Activated T-cell treated with anti-CD3 and anti-CD28 coated beads, Interleukin-2, amount 50 U/mL, for 72 hours (primary cell): ENCODE results near the gene ZFYVE1. TPM values are rescaled to one million over a fixed set of nuclear protein-coding genes. Genes with fewer than 3 reads are reported as not detected.

Experiments used
- ATAC-seq, 2 donors: fragments of 150-1000 bp; cut with Tn5 transposase; replicated peaks in 1 of 2; 2 replicates each; pipeline ENCODE4 v1.10.0; 2021; ENCODE audit warnings: moderate library complexity in 2 of 2, mild to moderate bottlenecking in 1 of 2
- DNase-seq, 2 donors: peaks; one replicate each; pipeline ENCODE4 v3.0.0; 2021 to 2022; ENCODE audit warnings: mixed read lengths in 1 of 2
- H3K27ac Mint-ChIP-seq: one replicate; pipeline ENCODE4 v1.8.0; 2022; ENCODE audit warnings: mild to moderate bottlenecking, moderate library complexity, mixed read lengths
- H3K27me3 Mint-ChIP-seq: one replicate; pipeline ENCODE4 v1.8.0; 2022; ENCODE audit warnings: low read depth, mixed read lengths
- H3K36me3 Mint-ChIP-seq, 2 donors: one replicate each; pipeline ENCODE4 v1.8.0; 2022; ENCODE audit warnings: mixed read lengths in 2 of 2, mild to moderate bottlenecking in 1 of 2; ENCODE audit not compliant: insufficient read depth in 2 of 2
- H3K4me1 Mint-ChIP-seq: one replicate; pipeline ENCODE4 v1.8.0; 2022; ENCODE audit warnings: low read depth, mixed read lengths
- H3K4me3 Mint-ChIP-seq, 2 donors: one replicate each; pipeline ENCODE4 v1.8.0; 2022; ENCODE audit warnings: mild to moderate bottlenecking in 2 of 2, mixed read lengths in 2 of 2, moderate library complexity in 2 of 2
- H3K9me3 Mint-ChIP-seq, 2 donors: one replicate each; pipeline ENCODE4 v1.8.0; 2022; ENCODE audit warnings: mixed read lengths in 2 of 2
- total RNA-seq, 2 donors: library from RNA; stranded (reverse); gene quantifications; one replicate each; pipeline ENCODE4 v1.2.3, GENCODE V29; 2022

ZFYVE1 gene
- total RNA-seq, 2 donors from 2014 or later, result 21.5 to 21.7 TPM

DNA sequence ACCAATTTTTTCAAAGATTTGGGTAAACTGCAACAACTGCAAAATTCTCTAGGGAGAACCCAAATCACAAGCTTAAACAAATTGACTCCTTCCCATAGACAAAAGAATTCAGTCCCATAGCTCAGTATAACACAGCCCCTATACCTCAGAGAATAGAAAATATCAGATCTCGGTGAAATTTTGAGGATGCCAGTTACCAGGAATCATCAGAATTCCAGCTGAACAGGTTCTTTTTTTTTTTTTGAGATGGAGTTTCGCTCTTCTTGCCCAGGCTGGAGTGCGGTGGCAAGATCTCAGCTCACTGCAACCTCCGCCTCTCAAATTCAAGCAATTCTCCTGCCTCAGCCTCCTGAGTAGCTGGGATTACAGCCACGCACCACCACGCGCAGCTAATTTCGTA, 36.7 kb downstream of the ZFYVE1 start:
- Mint-ChIP-seq H3K27ac (no peak overlapping the region), H3K27me3 (no peaks in the 10 kb centered on the region), H3K4me3 (no peak overlapping the region), H3K4me1 (no peaks in the 10 kb centered on the region), H3K9me3 (no peaks in the 10 kb centered on the region), H3K36me3 (peaks cover 0 to 8% of the 10 kb centered on the region in 2 donors)
- no peak for ATAC-seq
- DNase-seq, result no peak

DNA sequence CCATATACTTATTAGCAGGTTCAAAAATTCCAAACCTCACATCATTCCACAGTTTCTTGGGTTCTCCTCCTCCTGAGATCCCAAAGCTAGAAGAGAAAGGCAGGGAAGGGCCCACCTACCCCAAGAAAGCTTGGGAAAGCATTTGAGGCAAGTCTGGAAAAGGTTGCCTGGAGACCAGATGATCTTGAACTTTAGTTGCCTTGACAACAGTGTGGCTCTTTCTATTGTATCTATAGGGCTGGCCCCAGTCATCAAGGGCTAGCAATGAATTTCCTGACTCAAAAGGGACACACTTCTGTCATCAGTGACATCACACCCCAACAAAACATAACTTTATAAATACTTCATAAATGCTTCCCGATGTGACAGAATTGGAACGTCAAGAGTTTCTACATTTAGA, 40.0 kb downstream of the ZFYVE1 start:
- no peaks in the 10 kb centered on the region for H3K9me3 Mint-ChIP-seq
- H3K27ac Mint-ChIP-seq, result no peak overlapping the region
- H3K27me3 Mint-ChIP-seq, result no peaks in the 10 kb centered on the region
- no peak for DNase-seq
- H3K36me3 Mint-ChIP-seq, result peaks cover 3 to 14% of the 10 kb centered on the region in 2 donors
- no peak overlapping the region for H3K4me3 Mint-ChIP-seq
- no peaks in the 10 kb centered on the region for H3K4me1 Mint-ChIP-seq
- no peak for ATAC-seq

DNA sequence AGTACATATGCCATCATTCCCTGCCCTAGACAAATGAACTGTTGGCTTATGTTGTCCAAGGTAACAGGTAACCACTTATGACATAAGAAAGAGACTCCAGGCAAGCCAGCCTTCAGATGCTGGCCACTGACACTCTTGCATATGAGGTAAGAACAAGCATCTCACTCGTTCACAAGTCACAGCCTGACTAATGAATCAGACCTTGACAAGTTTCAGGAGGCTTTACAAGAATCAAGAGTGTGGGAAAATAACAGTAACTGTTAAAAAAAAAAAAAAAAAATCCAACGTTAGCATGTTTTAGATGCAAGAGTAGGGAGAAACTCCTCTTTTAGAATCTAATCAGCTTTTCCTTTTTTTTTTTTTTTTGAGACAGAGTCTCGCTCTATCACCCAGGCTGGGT, 40.7 kb downstream of the ZFYVE1 start:
- Mint-ChIP-seq H3K4me1 (no peaks in the 10 kb centered on the region), H3K27me3 (no peaks in the 10 kb centered on the region), H3K36me3 (peaks cover 3 to 11% of the 10 kb centered on the region in 2 donors), H3K9me3 (no peaks in the 10 kb centered on the region), H3K4me3 (no peak overlapping the region), H3K27ac (no peak overlapping the region)
- ATAC-seq (peak in 1 of 2 donors; percentile 62), DNase-seq (no peak)

DNA sequence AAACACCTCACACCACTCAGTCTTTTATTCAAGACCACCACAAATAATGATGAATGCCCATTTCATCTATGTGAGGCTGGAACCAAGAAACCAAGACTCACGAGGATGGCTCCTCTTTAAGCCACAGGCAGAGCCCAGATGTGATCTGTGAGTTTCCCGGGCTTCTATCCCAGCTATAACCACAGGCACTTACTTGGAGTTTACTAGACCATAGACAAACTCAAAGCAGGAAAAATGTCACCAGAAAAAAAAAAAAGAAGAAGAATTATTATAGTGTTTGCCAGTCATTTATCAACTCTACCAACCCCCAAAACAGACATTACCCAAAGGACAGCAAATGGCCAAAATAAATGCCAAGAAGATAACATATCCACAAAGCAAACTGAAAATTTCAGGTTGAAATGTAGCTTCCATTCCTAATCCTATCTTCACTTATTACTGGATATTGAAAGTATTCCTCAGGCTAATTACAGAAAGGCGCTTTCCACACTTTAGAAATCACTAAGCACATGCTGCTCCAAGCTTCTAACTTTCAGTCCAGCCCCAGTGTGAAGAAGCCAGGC, 44.7 kb downstream of the ZFYVE1 start:
- H3K36me3 Mint-ChIP-seq, result peaks cover 3 to 9% of the 10 kb centered on the region in 2 donors
- H3K4me3 Mint-ChIP-seq, result no peak overlapping the region
- H3K27ac Mint-ChIP-seq, result no peak overlapping the region
- DNase-seq, result no peak
- H3K9me3 Mint-ChIP-seq, result no peaks in the 10 kb centered on the region
- H3K27me3 Mint-ChIP-seq, result no peaks in the 10 kb centered on the region
- no peaks in the 10 kb centered on the region for H3K4me1 Mint-ChIP-seq
- ATAC-seq, result no peak

DNA sequence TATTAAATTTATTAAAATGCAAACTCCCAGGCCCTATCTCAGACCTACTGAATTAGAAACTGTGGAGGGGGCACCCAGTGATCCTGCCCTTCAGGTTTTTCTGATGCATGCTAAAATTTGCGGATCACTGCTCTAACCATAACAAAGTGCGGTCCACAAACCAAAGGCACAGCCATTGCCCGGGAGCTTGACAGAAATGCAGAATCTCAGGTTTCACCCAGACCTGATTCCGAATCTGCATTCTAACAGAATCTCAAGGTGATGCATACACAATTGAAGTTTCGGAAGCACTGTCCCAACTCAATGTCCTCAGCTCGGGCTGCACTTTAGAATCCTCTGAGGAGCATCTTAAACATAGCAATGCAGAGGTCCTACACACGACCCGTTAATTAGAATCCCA, 46.0 kb downstream of the ZFYVE1 start:
- Mint-ChIP-seq H3K4me1 (no peaks in the 10 kb centered on the region), H3K27ac (no peak overlapping the region), H3K27me3 (no peaks in the 10 kb centered on the region), H3K9me3 (no peaks in the 10 kb centered on the region), H3K36me3 (peaks cover 3 to 9% of the 10 kb centered on the region in 2 donors), H3K4me3 (no peak overlapping the region)
- DNase-seq (no peak), ATAC-seq (no peak)

DNA sequence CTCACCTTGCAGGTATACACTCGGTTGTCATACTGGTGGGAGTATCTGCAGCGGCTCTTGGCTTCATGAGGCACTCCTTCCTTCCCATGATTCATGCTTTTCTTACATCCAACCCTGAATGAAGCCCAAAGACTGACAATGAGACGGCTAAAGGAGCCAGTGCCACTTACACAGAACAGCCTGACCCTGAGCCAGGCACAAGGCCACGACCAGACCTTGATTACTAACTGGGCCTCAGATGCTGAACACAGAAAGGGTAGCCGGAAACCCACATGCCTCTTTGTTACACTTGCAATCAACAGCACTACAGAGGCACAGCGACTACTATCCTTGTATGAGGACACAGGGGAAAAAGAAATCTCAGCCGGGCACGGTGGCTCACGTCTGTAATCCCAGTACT, 48.0 kb downstream of the ZFYVE1 start:
- Mint-ChIP-seq H3K36me3 (peaks cover 3 to 4% of the 10 kb centered on the region in 2 donors), H3K4me3 (no peak overlapping the region), H3K9me3 (no peaks in the 10 kb centered on the region), H3K4me1 (no peaks in the 10 kb centered on the region), H3K27ac (no peak overlapping the region), H3K27me3 (no peaks in the 10 kb centered on the region)
- DNase-seq (no peak), ATAC-seq (no peak)

DNA sequence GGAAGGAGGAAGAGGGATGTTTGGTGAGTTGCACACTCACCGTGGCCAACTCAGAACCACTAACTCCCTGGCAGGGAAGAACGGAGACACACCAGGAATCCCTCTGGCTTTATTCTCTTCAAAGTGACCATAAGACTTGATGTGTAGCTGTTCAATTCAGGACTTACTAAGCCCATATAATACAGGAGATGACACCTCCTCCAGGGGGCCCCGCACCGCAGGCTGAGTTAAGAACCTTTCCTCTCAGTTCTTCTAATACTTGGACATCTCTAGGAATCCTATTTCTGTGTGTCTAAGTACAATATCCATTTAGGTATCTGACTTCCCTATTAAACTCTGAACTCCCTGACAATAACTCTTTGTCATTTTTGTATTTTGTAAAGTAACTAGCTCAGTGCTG, 51.1 kb downstream of the ZFYVE1 start:
- Mint-ChIP-seq H3K27ac (no peak overlapping the region), H3K36me3 (peaks cover 0 to 5% of the 10 kb centered on the region in 2 donors)

DNA sequence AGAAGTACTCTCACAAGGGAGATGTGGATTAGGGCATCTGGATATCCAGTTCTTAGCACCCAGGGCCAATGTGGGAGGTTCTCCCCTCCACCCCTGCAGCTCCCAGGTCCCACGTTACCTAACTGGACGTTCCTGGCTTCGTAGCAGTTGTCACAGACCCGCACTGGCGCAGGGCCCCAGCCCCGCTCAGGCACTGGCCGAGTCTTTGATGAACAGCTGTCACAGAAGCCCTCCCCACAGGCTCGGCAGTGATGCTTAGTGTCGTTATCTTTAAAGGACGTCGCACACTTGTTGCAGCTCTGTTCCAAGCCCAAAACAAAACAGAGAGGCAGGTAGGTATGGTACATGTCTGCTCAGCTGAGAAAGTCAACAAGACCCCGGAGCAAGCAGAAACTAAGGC, 52.2 kb downstream of the ZFYVE1 start:
- Mint-ChIP-seq H3K4me1 (no peaks in the 10 kb centered on the region), H3K27me3 (no peaks in the 10 kb centered on the region), H3K4me3 (no peak overlapping the region), H3K9me3 (no peaks in the 10 kb centered on the region), H3K27ac (no peak overlapping the region), H3K36me3 (peaks cover 0 to 5% of the 10 kb centered on the region in 2 donors)
- ATAC-seq (no peak), DNase-seq (no peak)

More for the DNA sequence above, 51.1 kb downstream of the ZFYVE1 start:
- Mint-ChIP-seq H3K27me3 (no peaks in the 10 kb centered on the region), H3K4me3 (no peak overlapping the region), H3K4me1 (no peaks in the 10 kb centered on the region), H3K9me3 (no peaks in the 10 kb centered on the region)
- DNase-seq (peak in 1 of 2 donors; percentile 9), ATAC-seq (no peak)

DNA sequence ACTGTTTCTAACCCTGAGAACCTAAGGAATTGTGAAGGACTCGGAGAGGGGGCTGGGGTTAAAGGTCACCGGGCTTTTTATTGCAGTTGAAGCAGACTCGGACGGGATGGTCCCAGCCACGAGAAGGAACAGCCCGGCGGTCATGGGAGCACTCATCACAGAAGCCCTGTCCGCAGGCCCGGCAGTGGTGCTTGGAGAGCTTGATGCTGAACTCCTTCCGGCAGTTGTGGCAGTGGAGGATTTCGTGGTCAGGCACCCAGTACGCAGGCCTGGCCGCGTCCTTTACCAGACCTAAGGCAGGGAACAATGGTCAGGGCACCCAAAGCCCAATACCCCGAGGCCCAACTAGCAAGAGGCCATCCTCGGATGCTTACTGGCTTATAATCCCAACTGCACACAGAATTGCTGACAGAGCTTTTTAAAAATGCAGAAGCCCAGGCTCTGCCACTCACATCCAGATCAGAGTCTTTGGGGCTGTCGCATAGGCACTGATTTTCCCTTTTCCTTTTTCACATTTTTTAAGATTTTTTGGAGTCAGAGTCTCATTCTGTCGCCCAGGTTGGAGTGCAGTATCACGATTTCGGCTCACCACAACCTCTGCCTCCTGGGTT, 56.0 kb downstream of the ZFYVE1 start:
- peaks cover 0 to 5% of the 10 kb centered on the region in 2 donors for H3K36me3 Mint-ChIP-seq
- H3K9me3 Mint-ChIP-seq, result no peaks in the 10 kb centered on the region
- no peaks in the 10 kb centered on the region for H3K27me3 Mint-ChIP-seq
- no peak overlapping the region for H3K27ac Mint-ChIP-seq
- no peak for ATAC-seq
- no peak for DNase-seq
- H3K4me1 Mint-ChIP-seq, result no peaks in the 10 kb centered on the region
- H3K4me3 Mint-ChIP-seq, result no peak overlapping the region

DNA sequence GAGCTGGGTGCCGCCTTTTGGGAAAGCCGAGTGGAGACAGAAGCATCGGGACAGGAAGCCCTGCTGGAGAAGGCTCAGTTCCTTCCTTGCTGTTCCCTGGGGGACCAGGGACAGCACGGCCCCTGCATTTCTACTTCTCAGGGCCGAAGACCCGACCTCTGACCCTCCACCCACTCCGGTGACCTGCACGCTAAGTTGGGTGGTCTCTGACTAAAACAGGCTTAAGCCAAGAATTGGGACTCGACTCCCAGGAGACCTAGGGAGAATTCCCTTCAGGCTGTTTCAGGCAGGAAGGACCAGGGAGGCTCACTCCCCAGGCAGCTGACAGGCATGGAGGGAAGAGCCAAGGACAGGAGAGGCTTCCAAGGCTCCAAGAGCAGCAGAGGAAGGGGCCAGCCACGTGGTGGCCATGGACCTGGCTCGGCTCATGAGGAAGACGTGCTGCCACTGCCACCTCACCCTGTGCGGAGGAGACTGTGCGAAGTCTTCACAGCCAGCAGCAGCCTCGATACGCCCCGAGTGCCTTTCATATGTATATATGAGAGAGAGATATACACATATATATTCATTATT, 56.8 kb downstream of the ZFYVE1 start:
- H3K4me1 Mint-ChIP-seq, result peaks cover 4% of the 10 kb centered on the region
- H3K27ac Mint-ChIP-seq, result no peak overlapping the region
- DNase-seq, result no peak
- no peak overlapping the region for H3K4me3 Mint-ChIP-seq
- H3K9me3 Mint-ChIP-seq, result no peaks in the 10 kb centered on the region
- no peak for ATAC-seq
- H3K36me3 Mint-ChIP-seq, result peaks cover 0 to 5% of the 10 kb centered on the region in 2 donors
- H3K27me3 Mint-ChIP-seq, result no peaks in the 10 kb centered on the region

DNA sequence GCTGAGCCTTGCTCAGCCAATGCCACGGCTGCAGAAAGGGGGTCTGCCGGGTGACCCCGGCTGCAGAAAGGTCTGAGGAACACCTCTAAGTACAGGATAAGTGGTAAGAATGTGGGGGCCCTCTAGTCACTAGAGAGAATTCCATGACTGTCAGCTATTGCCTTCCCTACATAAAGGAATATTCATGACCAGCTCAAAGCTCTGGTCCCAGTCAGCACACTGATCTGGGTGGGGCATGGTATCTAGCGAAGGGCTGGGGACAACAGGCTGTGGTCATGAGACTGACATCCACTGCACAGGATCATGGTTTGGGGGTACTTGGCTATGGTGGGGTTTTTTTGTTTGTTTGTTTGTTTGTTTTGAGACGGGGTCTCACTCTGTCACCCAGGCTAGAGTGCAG, 58.6 kb downstream of the ZFYVE1 start:
- Mint-ChIP-seq H3K4me1 (peaks cover 11% of the 10 kb centered on the region), H3K27me3 (no peaks in the 10 kb centered on the region), H3K9me3 (no peaks in the 10 kb centered on the region), H3K4me3 (no peak overlapping the region), H3K36me3 (peaks cover 0 to 1% of the 10 kb centered on the region in 2 donors), H3K27ac (no peak overlapping the region)
- no peak for ATAC-seq
- no peak for DNase-seq

DNA sequence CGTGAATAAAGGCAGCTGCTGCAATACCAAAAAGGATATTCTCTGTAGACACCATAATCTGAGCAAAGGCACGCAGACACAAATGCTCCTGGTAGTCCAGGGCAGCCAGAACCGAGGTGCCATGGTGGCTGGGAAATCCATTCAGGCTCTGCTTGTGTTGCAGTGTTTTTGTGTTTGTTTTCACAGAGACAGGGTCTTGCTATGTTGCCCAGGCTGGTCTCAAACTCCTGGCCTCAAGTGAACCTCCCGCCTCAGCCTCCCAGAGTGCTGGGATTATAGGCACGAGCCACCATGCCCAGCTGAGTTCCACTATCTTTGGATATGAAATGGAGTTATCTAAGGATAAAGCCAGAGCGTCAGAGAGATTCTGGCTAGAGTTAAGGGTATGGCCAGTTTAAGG, 60.9 kb downstream of the ZFYVE1 start:
- H3K4me1 Mint-ChIP-seq, result peaks cover 17% of the 10 kb centered on the region
- H3K4me3 Mint-ChIP-seq, result no peak overlapping the region
- no peaks in the 10 kb centered on the region for H3K27me3 Mint-ChIP-seq
- H3K9me3 Mint-ChIP-seq, result no peaks in the 10 kb centered on the region
- no peak overlapping the region for H3K27ac Mint-ChIP-seq
- DNase-seq (no peak), ATAC-seq (no peak)
- peaks cover 1% of the 10 kb centered on the region in 2 donors for H3K36me3 Mint-ChIP-seq

DNA sequence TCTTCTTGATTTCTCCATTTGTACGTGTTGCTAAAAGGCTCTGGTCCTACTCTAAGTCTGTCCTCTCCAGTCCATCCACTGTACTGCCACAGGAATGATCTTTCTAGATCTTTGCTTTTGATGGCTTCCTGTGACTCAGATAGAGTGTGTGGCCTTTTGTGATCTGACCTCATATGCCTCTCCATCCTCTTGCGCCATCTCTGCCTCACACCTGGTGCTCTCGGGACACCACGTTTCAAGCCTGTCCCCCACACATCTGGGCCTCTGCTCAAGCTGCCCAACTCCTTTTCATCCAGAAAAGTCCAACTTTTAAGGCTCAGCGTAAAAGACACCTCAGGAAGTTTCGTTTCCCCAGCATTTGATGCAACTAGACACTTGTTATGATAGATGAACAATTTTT, 61.7 kb downstream of the ZFYVE1 start:
- Mint-ChIP-seq H3K9me3 (no peaks in the 10 kb centered on the region), H3K27ac (no peak overlapping the region)
- peak; percentile 44 to 72 for ATAC-seq

More for the DNA sequence above, 61.7 kb downstream of the ZFYVE1 start:
- Mint-ChIP-seq H3K36me3 (peaks cover 1% of the 10 kb centered on the region in 2 donors), H3K4me1 (peaks cover 17% of the 10 kb centered on the region), H3K27me3 (no peaks in the 10 kb centered on the region), H3K4me3 (no peak overlapping the region)
- DNase-seq, result peak in 1 of 2 donors; percentile 10
